Esophagus squamous epithelium (tissue), 4 donors: ENCODE measurements around the gene NLK.

Experiments used
- POLR2A ChIP-seq, 4 donors: fragments of 450-650 bp; IDR thresholded peaks; one replicate each; pipeline ENCODE4 v1.6.1; 2017; ENCODE audit warnings: antibody characterized with exemption in 4 of 4, mild to moderate bottlenecking in 4 of 4, moderate library complexity in 3 of 4
- TF ChIP-seq, protein P1 (sequence below), 6 experiments: fragments of 450-650 bp in 4 of 6; fragments of 200-600 bp in 2 of 6; sonication (generic) in 2 of 6; IDR thresholded peaks; one replicate each; pipeline ENCODE4 v1.5.1; 2016 to 2019; ENCODE audit warnings: antibody characterized with exemption in 6 of 6, mild to moderate bottlenecking in 4 of 6, moderate library complexity in 4 of 6

GRCh38 chr17:28033972-28034714 lies 8.3 kb upstream of the NLK start:
- TF ChIP-seq POLR2A (IDR thresholded peaks at IDR 0.05), result no peak
- TF ChIP-seq, protein P1, sequence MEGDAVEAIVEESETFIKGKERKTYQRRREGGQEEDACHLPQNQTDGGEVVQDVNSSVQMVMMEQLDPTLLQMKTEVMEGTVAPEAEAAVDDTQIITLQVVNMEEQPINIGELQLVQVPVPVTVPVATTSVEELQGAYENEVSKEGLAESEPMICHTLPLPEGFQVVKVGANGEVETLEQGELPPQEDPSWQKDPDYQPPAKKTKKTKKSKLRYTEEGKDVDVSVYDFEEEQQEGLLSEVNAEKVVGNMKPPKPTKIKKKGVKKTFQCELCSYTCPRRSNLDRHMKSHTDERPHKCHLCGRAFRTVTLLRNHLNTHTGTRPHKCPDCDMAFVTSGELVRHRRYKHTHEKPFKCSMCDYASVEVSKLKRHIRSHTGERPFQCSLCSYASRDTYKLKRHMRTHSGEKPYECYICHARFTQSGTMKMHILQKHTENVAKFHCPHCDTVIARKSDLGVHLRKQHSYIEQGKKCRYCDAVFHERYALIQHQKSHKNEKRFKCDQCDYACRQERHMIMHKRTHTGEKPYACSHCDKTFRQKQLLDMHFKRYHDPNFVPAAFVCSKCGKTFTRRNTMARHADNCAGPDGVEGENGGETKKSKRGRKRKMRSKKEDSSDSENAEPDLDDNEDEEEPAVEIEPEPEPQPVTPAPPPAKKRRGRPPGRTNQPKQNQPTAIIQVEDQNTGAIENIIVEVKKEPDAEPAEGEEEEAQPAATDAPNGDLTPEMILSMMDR (IDR thresholded peaks at IDR 0.05), result no peak
